HUES6 (cell line): ENCODE measurements around the gene ADAMTS2.

ENCODE experiments used
- H3K27ac ChIP-seq: 2 replicates; pipeline ENCODE4 v1.7.0; 2013; ENCODE audit warnings: low read depth, mild to moderate bottlenecking, low read length, inconsistent platforms
- H3K27me3 ChIP-seq: 2 replicates; pipeline ENCODE4 v1.6.1; 2013; ENCODE audit warnings: low read length; ENCODE audit not compliant: control insufficient read depth, insufficient read depth
- H3K36me3 ChIP-seq: 2 replicates; pipeline ENCODE4 v1.6.1; 2013; ENCODE audit warnings: low read length; ENCODE audit not compliant: control insufficient read depth, insufficient read depth
- H3K4me1 ChIP-seq: 2 replicates; pipeline ENCODE4 v1.6.1; 2013; ENCODE audit warnings: low read length; ENCODE audit not compliant: control insufficient read depth, insufficient read depth
- H3K4me3 ChIP-seq: 2 replicates; pipeline ENCODE4 v1.5.1; 2013; ENCODE audit warnings: low read depth, low read length
- H3K9ac ChIP-seq: one replicate; pipeline ENCODE4 v1.6.1; 2013; ENCODE audit warnings: mild to moderate bottlenecking, low read length
- H3K9me3 ChIP-seq: 2 replicates; pipeline ENCODE4 v1.6.1; 2013; ENCODE audit warnings: low read depth, low read length; ENCODE audit not compliant: control insufficient read depth, insufficient read depth

Gene ADAMTS2

DNA sequence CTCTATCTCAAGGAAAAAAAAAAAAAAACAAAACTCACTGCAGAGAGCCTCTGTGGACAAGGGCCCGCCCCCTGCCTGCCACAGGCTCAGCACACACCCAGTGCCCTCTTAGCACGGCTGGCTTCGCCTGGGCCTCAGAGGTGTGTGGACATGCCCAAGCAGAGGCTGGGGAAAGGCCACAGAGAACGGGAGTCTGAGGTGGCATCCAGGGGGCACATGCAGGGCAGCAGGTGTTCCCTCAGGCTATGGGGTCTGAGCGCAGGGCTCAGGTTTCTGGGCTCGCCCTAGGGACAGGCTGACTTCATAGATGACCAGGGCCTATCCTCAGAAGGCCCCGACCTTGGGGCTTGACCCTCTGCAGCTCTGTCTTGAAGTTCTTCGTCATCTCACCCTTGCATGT, 146.4 kb downstream of the ADAMTS2 start:
- Histone ChIP-seq H3K36me3 (no peaks in the 10 kb centered on the region), H3K9ac (no peak overlapping the region), H3K4me1 (no peaks in the 10 kb centered on the region), H3K27ac (no peak overlapping the region), H3K4me3 (no peak overlapping the region), H3K9me3 (no peaks in the 10 kb centered on the region), H3K27me3 (no peaks in the 10 kb centered on the region)

DNA sequence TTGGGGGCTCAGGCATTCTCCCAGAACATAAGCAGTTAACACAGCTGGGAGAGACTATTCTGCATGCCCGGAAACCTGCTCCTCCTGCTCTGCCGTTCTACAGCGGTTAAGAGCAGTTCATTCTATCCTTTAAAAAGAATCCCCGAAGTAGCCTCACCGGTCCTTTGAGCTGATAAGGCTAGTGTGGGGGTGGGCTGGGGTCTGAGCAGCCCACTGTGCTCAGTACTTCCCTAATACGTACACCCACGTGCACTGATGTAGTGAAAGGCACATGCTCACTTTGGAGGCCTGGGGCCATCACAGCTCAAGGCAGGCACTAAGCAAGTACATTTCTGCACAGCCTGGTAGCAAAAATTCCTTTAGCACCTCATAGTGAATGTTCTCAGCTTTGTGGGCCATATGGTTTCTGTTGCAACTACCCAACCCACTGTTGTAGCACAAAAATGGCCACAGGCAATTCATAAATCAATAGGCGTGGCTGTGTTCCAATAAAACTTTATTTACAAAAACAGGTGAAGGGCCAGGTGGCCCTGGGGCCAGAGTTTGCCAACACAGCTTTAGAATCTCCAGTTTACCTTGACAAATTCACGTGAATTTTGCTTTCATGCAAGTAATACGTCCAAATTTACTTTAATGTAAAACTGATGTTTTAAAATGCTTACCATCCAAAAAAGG, 148.7 kb downstream of the ADAMTS2 start:
- no peaks in the 10 kb centered on the region for H3K9me3 ChIP-seq
- no peak overlapping the region for H3K27ac ChIP-seq
- H3K4me1 ChIP-seq, result peaks cover 7% of the 10 kb centered on the region; the same call in 1 of the 2 replicates
- H3K9ac ChIP-seq, result no peak overlapping the region
- no peak overlapping the region for H3K4me3 ChIP-seq
- no peaks in the 10 kb centered on the region for H3K27me3 ChIP-seq
- H3K36me3 ChIP-seq, result no peaks in the 10 kb centered on the region

- peaks cover 13% of the 10 kb centered on the region; the same call in 1 of the 2 replicates for H3K4me1 ChIP-seq
- no peaks in the 10 kb centered on the region for H3K27me3 ChIP-seq
- H3K27ac ChIP-seq, result no peak overlapping the region
- no peaks in the 10 kb centered on the region for H3K9me3 ChIP-seq
- H3K4me3 ChIP-seq, result no peak overlapping the region
- H3K9ac ChIP-seq, result no peak overlapping the region
- H3K36me3 ChIP-seq, result no peaks in the 10 kb centered on the region
Observed at GRCh38 chr5:179195561-179196404, 149.5 kb downstream of the ADAMTS2 start.

GRCh38 chr5:179194941-179195381, 150.3 kb downstream of the ADAMTS2 start:
- Histone ChIP-seq H3K27ac (no peak overlapping the region), H3K4me3 (no peak overlapping the region), H3K9me3 (no peaks in the 10 kb centered on the region), H3K4me1 (peaks cover 16% of the 10 kb centered on the region; the same call in 1 of the 2 replicates), H3K9ac (no peak overlapping the region), H3K36me3 (no peaks in the 10 kb centered on the region), H3K27me3 (no peaks in the 10 kb centered on the region)

DNA sequence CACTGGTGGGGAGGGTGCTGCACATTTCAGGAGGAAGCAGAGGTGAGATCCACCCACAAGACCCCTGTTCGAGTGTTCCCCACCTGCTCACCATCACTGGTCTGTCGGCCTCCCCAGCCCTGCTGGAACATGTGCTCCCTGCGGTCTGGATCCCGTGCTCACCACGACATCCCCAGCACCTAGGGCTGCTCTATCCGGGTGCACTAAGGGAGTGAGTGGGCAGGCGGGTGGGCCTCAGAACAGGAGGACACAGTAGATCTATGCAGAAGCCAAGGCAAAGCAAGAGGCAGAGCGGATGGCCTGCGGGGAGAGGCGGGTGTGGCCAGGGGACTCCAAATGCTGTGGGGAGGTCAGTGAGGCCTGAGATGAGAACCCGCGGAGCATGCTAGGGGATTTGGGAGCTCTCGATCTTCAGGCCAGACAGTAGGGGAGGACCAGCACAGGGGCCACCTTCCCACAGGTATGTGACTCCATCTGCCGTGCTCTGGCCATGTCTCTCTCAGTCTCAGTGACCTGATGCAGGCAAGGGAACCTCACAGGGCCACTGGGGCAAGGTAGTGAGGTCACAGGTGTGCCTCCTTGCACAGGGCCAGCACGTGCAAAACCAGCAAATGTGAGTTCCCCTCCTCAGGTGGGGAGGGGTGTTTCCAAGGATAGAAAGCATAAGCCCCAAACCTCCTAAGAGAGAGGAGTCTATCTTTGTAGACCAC, 150.9 kb downstream of the ADAMTS2 start:
- peaks cover 16% of the 10 kb centered on the region; the same call in 1 of the 2 replicates for H3K4me1 ChIP-seq
- no peaks in the 10 kb centered on the region for H3K27me3 ChIP-seq
- no peak overlapping the region for H3K9ac ChIP-seq
- H3K36me3 ChIP-seq, result no peaks in the 10 kb centered on the region
- no peaks in the 10 kb centered on the region for H3K9me3 ChIP-seq
- no peak overlapping the region for H3K4me3 ChIP-seq
- H3K27ac ChIP-seq, result no peak overlapping the region

DNA sequence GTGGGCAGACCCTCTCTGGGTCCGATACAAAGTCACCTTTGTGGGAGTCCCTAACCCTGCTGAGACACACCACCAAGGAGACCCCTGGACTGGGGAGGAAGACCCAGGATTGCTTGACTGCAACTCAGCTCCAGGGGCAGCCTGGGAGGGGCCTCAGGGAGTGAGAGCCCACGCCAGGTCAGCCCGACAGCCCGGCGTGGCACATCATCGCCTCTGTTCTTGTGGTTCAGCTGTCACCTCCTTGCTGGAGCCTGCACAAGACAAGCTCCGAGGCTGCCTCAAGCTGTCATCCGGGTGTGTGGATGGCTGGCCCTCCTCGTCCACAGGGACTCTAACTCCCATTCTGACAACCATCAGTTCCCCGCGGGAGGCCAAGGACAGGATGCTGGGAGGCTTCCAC, 151.5 kb downstream of the ADAMTS2 start:
- H3K4me3 ChIP-seq, result no peak overlapping the region
- H3K9me3 ChIP-seq, result no peaks in the 10 kb centered on the region
- no peak overlapping the region for H3K27ac ChIP-seq
- H3K27me3 ChIP-seq, result no peaks in the 10 kb centered on the region
- no peak overlapping the region for H3K9ac ChIP-seq
- H3K4me1 ChIP-seq, result peaks cover 19% of the 10 kb centered on the region
- H3K36me3 ChIP-seq, result no peaks in the 10 kb centered on the region

DNA sequence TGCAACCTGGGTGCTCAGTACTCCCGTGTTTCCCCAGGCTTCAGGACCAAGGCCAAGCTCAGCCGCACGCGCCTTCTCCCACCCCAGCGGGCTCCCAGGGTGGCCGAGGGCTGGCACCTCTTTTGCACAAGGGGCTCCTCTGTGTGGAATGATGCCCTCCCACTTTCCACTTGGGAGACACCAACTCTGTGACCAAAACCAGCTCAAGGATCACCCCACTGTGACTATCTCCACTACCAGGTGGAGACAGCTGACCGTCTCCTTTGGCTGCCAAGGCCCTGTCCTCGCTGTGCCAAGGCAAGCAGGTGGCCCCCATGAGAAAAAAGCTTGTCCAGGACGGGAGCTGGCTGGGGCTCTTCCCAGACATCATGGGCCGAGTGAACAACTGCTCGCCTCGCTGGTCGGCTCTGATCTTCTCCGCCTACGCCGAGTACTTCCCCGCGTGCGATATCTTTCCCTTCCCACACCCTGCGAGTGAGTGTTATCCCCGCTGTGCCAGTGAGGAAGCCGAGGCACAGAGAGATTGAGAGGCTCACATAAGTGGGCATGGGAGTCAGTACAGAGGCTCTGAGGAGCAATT, 152.3 kb downstream of the ADAMTS2 start:
- H3K4me1 ChIP-seq, result peaks cover 27% of the 10 kb centered on the region
- H3K9me3 ChIP-seq, result no peaks in the 10 kb centered on the region
- H3K4me3 ChIP-seq, result no peak overlapping the region
- H3K36me3 ChIP-seq, result no peaks in the 10 kb centered on the region
- no peak overlapping the region for H3K9ac ChIP-seq
- no peak overlapping the region for H3K27ac ChIP-seq
- no peaks in the 10 kb centered on the region for H3K27me3 ChIP-seq

DNA sequence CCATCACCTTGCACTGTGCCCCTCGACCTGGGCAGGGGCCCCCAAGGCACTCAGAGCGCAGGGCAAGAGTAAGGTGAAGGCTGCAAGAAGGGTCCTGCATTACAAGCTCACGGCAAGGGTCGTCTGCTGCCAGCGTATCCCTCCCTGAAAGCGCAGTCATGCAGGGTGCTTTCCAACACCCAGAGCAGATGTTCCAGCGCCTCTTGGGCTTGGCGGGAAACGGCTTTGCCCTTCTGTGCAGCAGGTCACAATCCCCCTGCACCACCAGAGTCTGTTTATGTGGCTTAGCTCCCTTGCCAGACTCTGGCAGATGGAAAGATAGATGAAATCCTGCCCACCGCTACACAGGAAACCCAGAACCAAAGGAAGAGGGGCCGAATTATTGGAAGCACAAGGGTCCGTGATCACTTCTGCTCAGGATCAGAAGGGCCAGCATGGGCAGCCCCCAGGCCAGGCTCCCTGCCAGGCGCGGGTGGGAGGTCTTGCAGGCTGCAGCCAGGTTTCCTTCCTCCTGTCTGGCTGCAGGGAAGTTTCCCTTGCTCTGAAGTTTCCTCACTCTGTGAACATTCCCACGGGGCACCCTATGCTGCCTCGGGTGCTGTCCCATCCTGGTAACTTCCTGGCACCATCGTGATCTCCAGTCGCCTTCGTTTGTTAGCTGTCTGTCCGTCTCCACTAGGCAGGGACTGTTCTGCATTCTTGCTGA, 152.9 kb downstream of the ADAMTS2 start:
- no peak overlapping the region for H3K9ac ChIP-seq
- no peaks in the 10 kb centered on the region for H3K27me3 ChIP-seq
- no peak overlapping the region for H3K27ac ChIP-seq
- H3K4me1 ChIP-seq, result peaks cover 33% of the 10 kb centered on the region
- no peak overlapping the region for H3K4me3 ChIP-seq
- no peaks in the 10 kb centered on the region for H3K9me3 ChIP-seq
- no peaks in the 10 kb centered on the region for H3K36me3 ChIP-seq

GRCh38 chr5:179191506-179192184, 153.6 kb downstream of the ADAMTS2 start:
- H3K9me3 ChIP-seq, result no peaks in the 10 kb centered on the region
- H3K4me3 ChIP-seq, result no peak overlapping the region
- H3K36me3 ChIP-seq, result no peaks in the 10 kb centered on the region
- H3K27ac ChIP-seq, result no peak overlapping the region
- H3K4me1 ChIP-seq, result peaks cover 40% of the 10 kb centered on the region
- no peak overlapping the region for H3K9ac ChIP-seq
- no peaks in the 10 kb centered on the region for H3K27me3 ChIP-seq
